ENCODE measurements around the gene RAB40C.

DNA sequence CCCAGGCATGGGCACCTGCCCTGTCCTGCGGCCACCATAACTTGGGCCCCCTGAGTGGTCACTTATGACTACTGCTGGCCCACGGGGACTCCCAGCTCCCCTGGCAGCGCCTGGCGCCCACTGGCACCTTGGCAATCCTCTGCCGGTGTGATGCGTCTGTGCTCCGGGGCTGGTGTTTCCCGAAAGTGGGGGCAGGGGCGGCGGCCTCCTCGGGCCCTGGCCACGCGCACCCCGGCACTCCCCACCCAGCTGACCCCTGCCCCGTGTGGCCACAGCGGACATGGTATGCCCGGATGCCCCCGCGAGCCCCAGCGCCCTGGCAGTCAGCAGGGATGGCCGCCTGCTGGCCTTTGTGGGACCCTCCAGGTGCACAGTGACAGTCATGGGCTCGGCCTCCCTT is 67.6 kb downstream of the RAB40C start:
- no peak for TF ChIP-seq POLR2A (IDR thresholded peaks at IDR 0.05)
- TF ChIP-seq, protein P1, sequence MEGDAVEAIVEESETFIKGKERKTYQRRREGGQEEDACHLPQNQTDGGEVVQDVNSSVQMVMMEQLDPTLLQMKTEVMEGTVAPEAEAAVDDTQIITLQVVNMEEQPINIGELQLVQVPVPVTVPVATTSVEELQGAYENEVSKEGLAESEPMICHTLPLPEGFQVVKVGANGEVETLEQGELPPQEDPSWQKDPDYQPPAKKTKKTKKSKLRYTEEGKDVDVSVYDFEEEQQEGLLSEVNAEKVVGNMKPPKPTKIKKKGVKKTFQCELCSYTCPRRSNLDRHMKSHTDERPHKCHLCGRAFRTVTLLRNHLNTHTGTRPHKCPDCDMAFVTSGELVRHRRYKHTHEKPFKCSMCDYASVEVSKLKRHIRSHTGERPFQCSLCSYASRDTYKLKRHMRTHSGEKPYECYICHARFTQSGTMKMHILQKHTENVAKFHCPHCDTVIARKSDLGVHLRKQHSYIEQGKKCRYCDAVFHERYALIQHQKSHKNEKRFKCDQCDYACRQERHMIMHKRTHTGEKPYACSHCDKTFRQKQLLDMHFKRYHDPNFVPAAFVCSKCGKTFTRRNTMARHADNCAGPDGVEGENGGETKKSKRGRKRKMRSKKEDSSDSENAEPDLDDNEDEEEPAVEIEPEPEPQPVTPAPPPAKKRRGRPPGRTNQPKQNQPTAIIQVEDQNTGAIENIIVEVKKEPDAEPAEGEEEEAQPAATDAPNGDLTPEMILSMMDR (IDR thresholded peaks at IDR 0.05): no peak
